GM19035 (cell line): Measurements from ENCODE around the gene AK1.

ENCODE experiments used
- ATAC-seq: cut with Tn5 transposase; IDR thresholded peaks from one replicate; pipeline ENCODE4 v1.9.1; 2021; ENCODE audit not compliant: unreplicated experiment

Gene AK1

GRCh38 chr9:127877566-127877998 is at the start of gene AK1:
Gene AK1 (minus strand): TSS chr9:127877675. CDS start chr9:127874617, 3,058 bp downstream.
- no peak for ATAC-seq

- ATAC-seq, result no peak
These were observed 49.4 kb upstream of the AK1 start for GRCh38 chr9:127926906-127927200.

- ATAC-seq, result no peak
These were observed 48.8 kb upstream of the AK1 start for GRCh38 chr9:127925959-127926905.

- no peak for ATAC-seq
These were observed 47.4 kb upstream of the AK1 start for GRCh38 chr9:127924736-127925444.

DNA sequence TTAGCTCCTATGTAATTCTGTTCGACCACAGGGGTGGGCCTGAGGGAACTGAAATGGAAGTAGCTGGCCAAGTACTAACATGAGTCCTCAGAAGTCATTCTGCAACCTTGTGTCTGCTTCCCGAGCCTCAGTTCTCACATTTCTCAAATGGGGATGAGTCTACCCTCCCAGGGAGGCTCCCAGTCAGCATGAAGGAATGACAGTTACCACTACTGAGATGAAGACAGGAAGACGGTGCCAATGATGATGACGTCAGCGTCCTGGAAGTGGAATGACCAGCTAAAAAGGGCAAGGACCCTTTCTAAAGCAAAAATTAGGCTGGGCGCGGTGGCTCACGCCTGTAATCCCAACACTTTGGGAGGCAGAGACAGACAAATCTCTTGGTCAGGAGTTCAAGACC is 46.3 kb upstream of the AK1 start:
- no peak for ATAC-seq

DNA sequence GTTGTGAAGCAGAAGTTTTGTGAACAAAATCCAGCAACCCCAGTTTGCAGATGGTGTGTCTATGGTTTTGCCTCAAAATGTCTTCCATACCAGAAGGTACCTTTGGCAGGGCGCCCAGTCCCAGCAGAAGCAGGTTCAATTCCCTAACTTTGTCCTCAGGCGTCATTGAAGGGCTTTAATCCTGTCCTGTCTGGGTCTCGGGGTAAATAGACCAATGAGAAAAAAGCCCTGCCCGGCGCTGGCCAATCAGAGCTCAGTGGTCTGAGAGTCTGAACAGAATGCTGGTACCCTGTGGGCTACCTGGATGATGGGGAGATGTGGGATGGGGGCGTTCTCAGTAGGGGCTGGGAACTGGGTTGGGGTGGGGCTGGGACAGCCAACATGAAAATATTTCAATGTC is 45.6 kb upstream of the AK1 start:
- ATAC-seq, result no peak

DNA sequence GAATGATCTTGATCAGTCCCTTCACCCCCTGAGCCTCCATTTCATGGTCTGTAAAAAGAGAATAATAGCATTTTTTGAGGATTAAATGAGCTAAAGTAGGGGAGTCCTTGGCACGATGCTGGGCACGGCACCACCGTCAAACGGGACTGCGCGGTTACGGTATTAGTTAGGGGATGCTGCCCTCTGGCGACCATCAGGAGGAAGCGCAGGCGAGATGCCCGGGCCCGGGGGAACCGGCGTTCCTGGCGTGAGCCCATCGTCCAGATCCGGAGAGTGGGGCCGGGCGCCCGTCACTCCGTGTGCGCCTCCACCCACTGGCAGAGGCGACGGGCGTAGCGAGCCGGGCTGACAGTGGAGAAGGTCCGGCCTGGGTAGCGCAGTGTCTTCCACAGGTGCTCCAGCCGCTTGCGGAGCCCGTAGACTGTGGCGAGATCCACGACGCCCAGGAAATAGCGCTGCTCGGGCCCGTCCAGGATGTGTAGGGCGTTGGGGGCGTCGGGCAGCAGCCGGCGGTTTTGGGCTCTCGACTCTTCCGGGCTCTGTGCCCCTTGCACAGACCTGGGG is 44.2 kb upstream of the AK1 start:
- ATAC-seq, result no peak

DNA sequence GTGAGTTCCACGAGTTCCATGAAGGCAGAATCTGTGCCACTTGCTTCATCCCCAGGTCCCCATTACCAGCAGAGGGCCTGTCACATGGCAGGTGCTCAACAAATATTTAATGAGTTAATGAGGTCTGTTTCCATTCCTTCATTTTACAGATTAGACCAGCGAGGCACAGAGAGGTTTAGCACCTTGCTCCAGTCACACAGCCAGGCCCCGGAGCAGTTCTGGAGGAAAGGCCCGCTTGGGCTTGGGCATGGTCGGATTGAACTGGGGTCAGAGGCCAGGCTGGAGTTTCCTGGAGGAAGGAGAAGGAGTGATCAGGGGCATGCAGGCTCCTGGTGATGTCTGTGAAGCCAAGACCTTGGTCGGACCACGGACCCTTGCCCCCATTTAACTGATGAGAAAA is 43.3 kb upstream of the AK1 start:
- ATAC-seq, result no peak

GRCh38 chr9:127919253-127919815 is 41.9 kb upstream of the AK1 start:
- ATAC-seq, result no peak

DNA sequence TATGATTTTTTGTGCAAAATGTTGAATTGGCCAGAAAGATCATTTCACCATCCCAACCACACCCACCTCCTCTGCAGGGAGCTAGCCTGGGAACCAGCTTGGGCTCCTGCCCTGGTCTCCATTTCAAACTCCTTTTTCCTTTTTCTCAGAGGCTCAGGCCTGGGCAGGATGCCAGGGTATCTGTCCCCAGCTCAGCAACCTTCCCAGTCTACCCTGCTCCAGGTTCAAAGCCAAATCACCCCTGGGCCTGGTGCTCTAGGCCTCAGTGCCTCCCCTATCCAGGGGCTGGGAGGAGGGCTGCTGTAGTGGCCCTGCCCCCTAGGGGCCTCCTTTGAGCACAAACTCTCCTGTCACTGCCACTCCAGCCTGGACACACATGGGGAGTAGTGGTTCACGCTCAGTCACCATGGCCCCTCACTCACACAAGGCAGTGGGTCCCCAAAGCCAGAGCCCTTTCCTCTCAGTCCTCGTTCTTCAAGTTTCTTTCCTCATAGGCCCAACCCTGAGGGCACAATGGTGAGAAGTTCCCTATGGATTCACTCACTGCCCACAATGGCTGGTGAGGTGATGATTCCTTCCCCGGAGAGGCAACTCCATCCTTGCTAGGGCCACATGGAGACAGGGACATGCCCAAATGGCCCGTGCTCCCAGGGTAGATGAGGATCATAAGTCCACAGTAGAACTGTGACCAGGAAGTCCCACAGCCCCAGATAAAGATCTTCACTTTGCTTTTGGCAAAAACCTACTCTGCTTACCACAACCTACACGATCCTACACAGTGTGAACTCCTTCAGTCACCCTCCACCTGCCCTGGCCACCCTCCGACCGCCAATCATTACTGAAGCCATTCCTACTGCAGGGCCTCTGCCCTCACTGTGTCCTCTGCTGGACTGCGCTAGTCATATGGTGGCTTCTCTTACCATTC is 41.0 kb upstream of the AK1 start:
- no peak for ATAC-seq

GRCh38 chr9:127917603-127918002 is 40.1 kb upstream of the AK1 start:
- ATAC-seq, result no peak

DNA sequence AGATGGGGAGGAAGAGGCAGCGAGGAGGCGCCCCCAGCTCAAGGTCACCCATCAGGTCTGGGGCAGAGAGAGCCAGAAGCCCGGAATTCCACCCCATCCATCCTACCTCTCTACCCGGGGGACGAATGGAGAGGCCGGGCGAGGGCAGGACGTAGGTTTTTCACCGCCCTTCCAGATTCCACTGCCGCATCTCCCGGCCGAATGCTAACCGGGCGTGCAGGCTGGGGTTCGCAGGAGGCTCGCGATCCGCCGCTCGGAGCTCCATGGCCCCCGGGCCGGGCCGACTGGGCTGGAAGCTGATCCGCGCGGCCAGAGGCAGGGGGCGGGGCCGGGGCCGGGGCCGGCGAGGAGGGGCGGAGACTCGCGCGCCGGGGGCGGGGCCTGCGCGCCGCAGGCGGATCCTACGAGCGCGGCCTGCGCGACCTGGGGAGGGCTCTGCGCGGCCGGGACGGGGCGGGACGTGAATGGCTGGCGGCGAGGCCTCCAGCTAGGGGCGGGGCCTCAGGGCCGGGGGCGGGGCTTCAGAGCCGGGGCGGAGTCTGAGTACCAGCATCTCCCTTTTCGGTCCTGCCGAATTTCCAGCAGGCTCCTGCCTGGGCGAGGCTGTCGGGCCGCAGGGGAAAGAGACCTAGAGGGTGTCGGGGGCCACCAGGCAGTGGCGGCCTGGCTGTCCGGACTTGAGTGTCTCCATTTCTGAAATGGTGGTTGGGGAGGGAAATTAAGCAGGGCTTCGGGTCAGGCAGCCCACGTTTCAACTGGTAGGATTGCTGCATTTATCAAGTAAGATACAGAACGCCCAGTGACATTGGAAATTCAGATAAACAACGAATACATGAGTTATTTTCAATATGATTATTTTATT is 39.5 kb upstream of the AK1 start, which contains the start of gene ST6GALNAC4:
TSS of gene ST6GALNAC4 (minus strand) at position 322 of the 862 bp plus-strand sequence. CDS start 622 bp downstream, outside the sequence.
- ATAC-seq, result peak; percentile 73

GRCh38 chr9:127915801-127916719 is 38.6 kb upstream of the AK1 start:
- ATAC-seq, result no peak

DNA sequence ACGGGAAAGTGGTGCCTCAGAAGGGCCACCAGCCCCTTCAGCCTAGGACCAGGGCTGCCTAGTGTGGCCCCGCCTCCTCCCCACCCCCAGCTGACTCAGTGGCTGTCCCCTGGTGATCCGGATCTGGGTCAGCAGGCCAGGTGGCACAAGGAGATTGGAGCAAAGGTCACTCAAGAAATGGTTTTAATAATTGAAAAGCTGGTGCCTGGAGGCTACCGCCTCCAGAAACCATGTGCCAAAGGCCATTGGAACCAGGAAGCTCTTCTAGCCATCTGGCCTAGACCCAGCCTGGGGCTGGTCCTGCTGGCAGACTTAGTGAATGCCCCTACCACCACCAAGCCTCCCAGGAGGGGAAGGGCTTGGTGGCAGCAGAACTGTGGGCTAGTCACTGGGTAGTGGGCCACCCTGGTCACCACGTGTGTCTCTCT is 37.9 kb upstream of the AK1 start:
- no peak for ATAC-seq

DNA sequence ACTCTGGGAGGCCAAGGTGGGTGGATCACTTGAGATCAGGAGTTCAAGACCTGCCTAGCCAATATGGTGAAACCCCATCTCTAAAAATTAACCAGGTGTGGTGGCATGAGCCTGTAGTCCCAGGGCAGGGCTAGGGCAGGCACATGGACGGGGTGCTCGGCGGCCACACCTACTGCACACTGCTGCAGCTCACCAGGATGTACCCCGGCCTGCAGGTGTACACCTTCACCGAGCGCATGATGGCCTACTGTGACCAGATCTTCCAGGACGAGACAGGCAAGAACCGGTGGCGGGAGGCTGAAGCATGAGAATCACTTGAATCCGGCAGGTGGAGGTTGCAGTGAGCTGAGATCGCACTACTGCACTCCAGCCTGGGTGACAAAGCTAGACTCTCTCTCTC is 36.2 kb upstream of the AK1 start:
- no peak for ATAC-seq

DNA sequence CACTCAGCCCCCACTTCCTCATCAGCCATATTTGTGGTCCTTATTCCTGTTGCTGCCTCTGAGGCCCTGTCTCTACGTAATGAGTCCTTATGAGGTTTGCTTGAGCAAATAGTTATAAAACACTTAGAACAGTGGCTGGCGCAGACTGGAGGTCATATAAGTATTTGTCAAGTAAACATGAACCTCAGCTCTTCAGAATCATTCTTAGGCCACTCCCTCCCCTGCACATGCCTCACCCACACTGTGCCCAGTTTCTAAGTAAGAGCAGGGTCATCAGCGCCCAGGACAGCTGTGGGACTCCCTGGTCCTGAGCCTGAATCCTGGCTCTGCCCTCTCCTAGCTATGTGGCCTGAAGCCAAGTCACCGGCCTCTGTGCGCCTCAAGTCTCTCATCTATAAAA is 35.4 kb upstream of the AK1 start:
- no peak for ATAC-seq

DNA sequence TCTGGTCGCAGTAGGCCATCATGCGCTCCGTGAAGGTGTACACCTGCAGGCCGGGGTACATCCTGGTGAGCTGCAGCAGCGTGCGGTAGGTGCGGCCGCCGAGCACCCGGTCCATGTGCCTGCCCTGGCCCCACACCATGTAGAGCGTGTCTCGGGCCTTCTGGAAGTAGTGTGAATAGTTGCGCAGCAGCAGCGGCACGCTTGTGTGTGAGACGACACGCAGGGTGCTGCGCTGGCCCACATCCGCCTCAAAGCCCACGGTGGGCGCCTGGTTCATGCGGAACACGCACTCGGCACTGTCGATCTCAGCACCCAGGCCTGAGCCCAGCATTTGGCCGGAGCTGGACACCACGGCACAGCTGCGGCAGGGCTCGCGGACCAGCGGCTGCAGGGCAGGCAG is 34.8 kb upstream of the AK1 start:
- ATAC-seq, result no peak

DNA sequence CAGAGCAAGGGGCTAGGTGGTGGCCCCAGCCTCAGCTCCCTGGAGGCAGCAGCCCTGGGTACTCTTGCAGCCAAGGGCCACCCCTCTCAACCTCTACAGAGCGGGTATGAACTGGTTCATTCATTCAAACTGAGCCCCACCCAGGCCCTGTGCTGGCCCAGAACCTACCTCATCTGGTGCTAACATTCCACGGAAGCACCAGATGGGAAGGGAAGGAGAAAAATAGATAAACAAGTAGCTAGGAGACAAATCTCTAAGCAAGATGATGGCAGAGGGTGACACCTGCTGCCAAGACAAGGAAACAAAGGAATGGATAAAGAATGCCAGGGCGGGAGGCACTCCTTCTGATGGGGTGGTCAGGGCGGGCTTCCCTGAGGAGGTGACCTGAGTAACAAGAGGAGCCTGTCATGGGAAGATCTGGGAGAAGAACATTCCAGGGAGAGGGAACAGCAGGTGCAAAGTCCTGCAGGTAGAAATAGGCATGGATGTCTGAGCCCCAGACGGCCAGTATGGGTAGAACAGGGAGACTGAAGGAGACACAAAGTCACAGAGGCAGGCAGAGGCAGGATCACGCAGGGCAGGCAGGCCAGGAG is 33.2 kb upstream of the AK1 start:
- no peak for ATAC-seq
